ENCODE results near the gene ERGIC3. TPM values are rescaled to one million over a fixed set of nuclear protein-coding genes. Genes with fewer than 3 reads are reported as not detected.
"Not testable (repeated sequence)": the region's sequence is repeated elsewhere in the genome, so short reads cannot be mapped to it uniquely, and the experiment has no call there.

ERGIC3 gene
- total and polyA plus RNA-seq, 2 experiments from 2014 or later: 309 to 369 TPM

DNA sequence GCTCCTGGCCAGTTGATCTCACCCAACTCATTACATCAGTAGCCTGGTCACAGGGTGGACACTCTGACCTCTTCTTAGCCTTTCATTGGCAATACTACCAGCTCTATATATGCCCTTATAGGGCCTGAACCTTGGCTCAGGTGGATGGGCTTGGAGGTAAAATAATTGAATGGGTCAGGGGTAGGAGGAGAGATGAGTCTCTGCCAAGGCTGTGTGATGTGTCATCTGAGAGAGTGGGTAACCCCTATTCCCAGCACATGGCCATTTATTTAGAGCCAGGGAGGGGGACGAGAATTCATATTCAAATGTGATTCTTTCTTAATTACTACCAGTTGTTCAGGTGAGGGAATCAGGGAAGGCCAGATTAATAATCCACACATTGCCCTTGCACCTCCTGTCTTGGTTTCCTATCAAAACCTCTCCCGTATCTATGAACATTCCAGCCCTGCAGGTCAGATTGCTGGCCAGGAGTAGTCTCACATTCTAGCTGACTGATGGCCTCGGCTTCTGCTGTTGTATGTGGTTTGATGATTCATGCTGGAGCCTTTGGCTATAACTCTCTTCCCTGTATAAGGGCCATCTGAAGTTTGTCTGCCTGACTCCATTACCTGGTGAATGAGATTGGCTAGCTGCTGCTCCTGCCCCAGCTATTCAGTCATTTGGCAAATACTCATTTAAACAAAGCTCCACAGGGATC, 25.8 kb upstream of the ERGIC3 start:
- Histone ChIP-seq H3K4me2 (no peak overlapping the region), H3K9me2 (replicated peaks; ENCODE audit: insufficient read depth) (no peaks in the 10 kb centered on the region), H4K20me1 (ENCODE audit: insufficient read depth, poor library complexity, severe bottlenecking) (no peaks in the 10 kb centered on the region), H3K79me2 (no peaks in the 10 kb centered on the region), H3K4me1 (ENCODE audit: insufficient read depth) (no peaks in the 10 kb centered on the region), H3K36me3 (replicated peaks; ENCODE audit: insufficient read depth, low read depth) (no peaks in the 10 kb centered on the region), H3K9me3 (ENCODE audit: low read depth) (no peaks in the 10 kb centered on the region), H3K4me3 (no peak overlapping the region), H3K27me3 (no peaks in the 10 kb centered on the region), H2AFZ (no peak overlapping the region), H3K27ac (no peak overlapping the region)
- DNase-seq (ENCODE audit: low spot score): peak; percentile 54
- WGBS (ENCODE audit: low lambda C conversion rate, missing lambda C conversion rate): 68% methylated on average over 3 of the region's 3 CpGs
- TF ChIP-seq, protein P1, sequence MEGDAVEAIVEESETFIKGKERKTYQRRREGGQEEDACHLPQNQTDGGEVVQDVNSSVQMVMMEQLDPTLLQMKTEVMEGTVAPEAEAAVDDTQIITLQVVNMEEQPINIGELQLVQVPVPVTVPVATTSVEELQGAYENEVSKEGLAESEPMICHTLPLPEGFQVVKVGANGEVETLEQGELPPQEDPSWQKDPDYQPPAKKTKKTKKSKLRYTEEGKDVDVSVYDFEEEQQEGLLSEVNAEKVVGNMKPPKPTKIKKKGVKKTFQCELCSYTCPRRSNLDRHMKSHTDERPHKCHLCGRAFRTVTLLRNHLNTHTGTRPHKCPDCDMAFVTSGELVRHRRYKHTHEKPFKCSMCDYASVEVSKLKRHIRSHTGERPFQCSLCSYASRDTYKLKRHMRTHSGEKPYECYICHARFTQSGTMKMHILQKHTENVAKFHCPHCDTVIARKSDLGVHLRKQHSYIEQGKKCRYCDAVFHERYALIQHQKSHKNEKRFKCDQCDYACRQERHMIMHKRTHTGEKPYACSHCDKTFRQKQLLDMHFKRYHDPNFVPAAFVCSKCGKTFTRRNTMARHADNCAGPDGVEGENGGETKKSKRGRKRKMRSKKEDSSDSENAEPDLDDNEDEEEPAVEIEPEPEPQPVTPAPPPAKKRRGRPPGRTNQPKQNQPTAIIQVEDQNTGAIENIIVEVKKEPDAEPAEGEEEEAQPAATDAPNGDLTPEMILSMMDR (IDR thresholded peaks at IDR 0.05; ENCODE audit: poor library complexity): no peak
- TF ChIP-seq EZH2 (IDR thresholded peaks at IDR 0.05; ENCODE audit: borderline replicate concordance) (no peak), EZH2phosphoT487 (IDR thresholded peaks at IDR 0.05; ENCODE audit: low read depth, severe bottlenecking, unreplicated experiment) (no peak)

DNA sequence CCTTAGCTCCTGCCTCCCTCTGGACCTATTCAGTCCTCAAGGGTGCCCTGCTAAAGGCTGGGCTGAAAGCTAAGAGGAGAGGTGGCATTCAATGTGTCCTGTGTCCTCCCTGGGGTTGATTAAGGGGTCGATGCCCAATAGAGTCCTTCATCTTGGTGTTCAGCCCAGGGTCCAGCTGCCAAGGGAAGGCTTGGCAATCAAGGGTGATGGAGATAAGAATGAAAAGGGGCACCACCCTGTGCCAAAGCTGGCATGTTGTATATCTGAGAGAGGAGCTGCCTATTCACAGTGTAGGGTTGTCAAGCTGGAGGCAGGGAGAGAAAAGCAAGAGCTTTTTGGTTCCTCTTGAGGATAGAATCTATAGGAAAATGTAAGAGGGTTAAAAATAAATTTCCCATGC, 24.8 kb upstream of the ERGIC3 start:
- H4K20me1 ChIP-seq (ENCODE audit: insufficient read depth, poor library complexity, severe bottlenecking): no peaks in the 10 kb centered on the region
- H3K4me1 ChIP-seq (ENCODE audit: insufficient read depth): no peaks in the 10 kb centered on the region
- no peaks in the 10 kb centered on the region for H3K9me2 ChIP-seq (replicated peaks; ENCODE audit: insufficient read depth)
- no peaks in the 10 kb centered on the region for H3K79me2 ChIP-seq
- no peaks in the 10 kb centered on the region for H3K27me3 ChIP-seq
- H3K27ac ChIP-seq: no peak overlapping the region
- H3K9me3 ChIP-seq (ENCODE audit: low read depth): no peaks in the 10 kb centered on the region
- no peak overlapping the region for H3K4me2 ChIP-seq
- TF ChIP-seq EZH2phosphoT487 (IDR thresholded peaks at IDR 0.05; ENCODE audit: low read depth, severe bottlenecking, unreplicated experiment): no peak
- no peak for TF ChIP-seq EZH2 (IDR thresholded peaks at IDR 0.05; ENCODE audit: borderline replicate concordance)
- TF ChIP-seq, protein P1 (IDR thresholded peaks at IDR 0.05; ENCODE audit: poor library complexity): no peak
- no peak overlapping the region for H2AFZ ChIP-seq
- no peak overlapping the region for H3K4me3 ChIP-seq
- no peak for DNase-seq (ENCODE audit: low spot score)
- no peaks in the 10 kb centered on the region for H3K36me3 ChIP-seq (replicated peaks; ENCODE audit: insufficient read depth, low read depth)
- 83% methylated on average over 1 of the region's 1 CpG for WGBS (ENCODE audit: low lambda C conversion rate, missing lambda C conversion rate)

GRCh38 chr20:35517767-35518166, 24.1 kb upstream of the ERGIC3 start:
- WGBS (ENCODE audit: low lambda C conversion rate, missing lambda C conversion rate): 80% methylated on average over 5 of the region's 5 CpGs
- H3K27me3 ChIP-seq: not testable (repeated sequence)

GRCh38 chr20:35518955-35519354, 22.9 kb upstream of the ERGIC3 start:
- 86% methylated on average over 9 of the region's 9 CpGs for WGBS (ENCODE audit: low lambda C conversion rate, missing lambda C conversion rate)
- Histone ChIP-seq H3K4me1 (ENCODE audit: insufficient read depth) (no peaks in the 10 kb centered on the region), H3K4me2 (no peak overlapping the region), H3K27me3 (no peaks in the 10 kb centered on the region), H3K79me2 (no peaks in the 10 kb centered on the region), H3K9me3 (ENCODE audit: low read depth) (no peaks in the 10 kb centered on the region), H3K9me2 (replicated peaks; ENCODE audit: insufficient read depth) (no peaks in the 10 kb centered on the region), H3K4me3 (no peak overlapping the region), H3K27ac (no peak overlapping the region), H2AFZ (no peak overlapping the region), H3K36me3 (replicated peaks; ENCODE audit: insufficient read depth, low read depth) (no peaks in the 10 kb centered on the region), H4K20me1 (ENCODE audit: insufficient read depth, poor library complexity, severe bottlenecking) (no peaks in the 10 kb centered on the region)
- TF ChIP-seq EZH2phosphoT487 (IDR thresholded peaks at IDR 0.05; ENCODE audit: low read depth, severe bottlenecking, unreplicated experiment) (no peak), EZH2 (IDR thresholded peaks at IDR 0.05; ENCODE audit: borderline replicate concordance) (no peak)
- TF ChIP-seq, protein P1 (IDR thresholded peaks at IDR 0.05; ENCODE audit: poor library complexity): no peak
- DNase-seq (ENCODE audit: low spot score): no peak

More at GRCh38 chr20:35517767-35518166, 24.1 kb upstream of the ERGIC3 start:
- not testable (repeated sequence) for H3K27ac ChIP-seq; H3K4me3 ChIP-seq; H3K36me3 ChIP-seq (replicated peaks; ENCODE audit: insufficient read depth, low read depth); H4K20me1 ChIP-seq (ENCODE audit: insufficient read depth, poor library complexity, severe bottlenecking); H3K4me2 ChIP-seq; H3K79me2 ChIP-seq; H2AFZ ChIP-seq; H3K9me3 ChIP-seq (ENCODE audit: low read depth); H3K4me1 ChIP-seq (ENCODE audit: insufficient read depth); H3K9me2 ChIP-seq (replicated peaks; ENCODE audit: insufficient read depth); DNase-seq (ENCODE audit: low spot score)

Data from hepatocyte (in vitro differentiated cells).